AG04450 (cell line): ENCODE results near the gene WNT9B. TPM values are rescaled to one million over a fixed set of nuclear protein-coding genes. Genes with fewer than 3 reads are reported as not detected.

Experiments used
- CTCF ChIA-PET: fragments of 300-600, 350-600 bp; formaldehyde crosslinking; extraction: SDS; loops from one replicate; lab custom pipeline; 2022; ENCODE audit warnings: antibody characterized with exemption, inconsistent platforms; lab: Charles Lee
- POLR2A ChIA-PET: fragments of 350-600 bp; formaldehyde crosslinking; extraction: SDS; loops from one replicate; lab custom pipeline; 2021; ENCODE audit warnings: antibody characterized with exemption, inconsistent platforms; lab: Yijun Ruan, JAX
- DNase-seq: peaks from one replicate; pipeline ENCODE4 v3.0.0-alpha.2; 2011; ENCODE audit warnings: low read depth, low spot score
- H3K27ac ChIP-seq: one replicate; pipeline ENCODE4 v1.5.1; 2012; ENCODE audit warnings: low read depth, low read length, control low read depth
- H3K27me3 ChIP-seq: one replicate; pipeline ENCODE4 v1.6.0; 2012; ENCODE audit warnings: low read length; ENCODE audit not compliant: control insufficient read depth, insufficient read depth
- H3K4me3 ChIP-seq: 2 replicates; pipeline ENCODE4 v1.5.1; 2011; ENCODE audit warnings: mild to moderate bottlenecking, low read depth, low read length, control low read depth
- H3K9me3 ChIP-seq: 2 replicates; pipeline ENCODE4 v1.5.1; 2012; ENCODE audit warnings: low read length; ENCODE audit not compliant: control insufficient read depth, insufficient read depth
- polyA plus RNA-seq: library from polyadenylated mRNA; depleted of rRNA; stranded (reverse); fragments of >200 nt; gene quantifications from 2 replicates; pipeline ENCODE4 v1.2.3, GENCODE V29; 2011
- TF ChIP-seq, protein P1 (sequence below): IDR thresholded peaks from 2 replicates; pipeline ENCODE4 v1.5.1; 2011; ENCODE audit warnings: low read depth, low read length, control low read depth, inconsistent platforms

Gene WNT9B
- polyA plus RNA-seq, 1 experiment: not detected

DNA sequence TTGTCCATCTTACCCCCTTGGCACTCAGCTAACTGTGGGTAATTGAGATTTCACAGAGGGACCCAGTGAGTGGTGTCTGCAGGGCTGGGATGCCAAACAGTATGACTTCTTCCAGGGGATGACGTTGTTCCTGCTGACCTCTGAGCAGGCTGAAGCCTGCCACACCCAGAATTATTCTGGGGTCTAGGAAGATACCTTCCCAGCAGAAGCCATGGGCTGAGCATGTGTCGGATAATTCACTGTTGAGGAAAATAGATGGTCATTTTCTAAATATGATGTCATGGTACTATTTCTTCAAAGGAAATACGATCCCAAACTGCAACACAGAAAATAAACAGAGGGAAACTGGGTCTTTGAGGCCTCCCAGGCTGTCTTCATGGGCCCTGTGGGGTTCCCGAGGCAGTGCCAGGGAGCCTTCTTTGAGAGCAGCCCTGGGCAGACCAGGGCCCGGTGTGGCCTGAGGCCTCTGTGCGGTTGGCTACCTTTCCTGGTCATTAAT is 17.4 kb downstream of the WNT9B start:
- H3K27me3 ChIP-seq: peaks cover 14% of the 10 kb centered on the region
- no peak for DNase-seq

GRCh38 chr17:46869296-46869695 is 17.9 kb downstream of the WNT9B start:
- DNase-seq: no peak
- no peak overlapping the region for H3K4me3 ChIP-seq
- TF ChIP-seq, protein P1, sequence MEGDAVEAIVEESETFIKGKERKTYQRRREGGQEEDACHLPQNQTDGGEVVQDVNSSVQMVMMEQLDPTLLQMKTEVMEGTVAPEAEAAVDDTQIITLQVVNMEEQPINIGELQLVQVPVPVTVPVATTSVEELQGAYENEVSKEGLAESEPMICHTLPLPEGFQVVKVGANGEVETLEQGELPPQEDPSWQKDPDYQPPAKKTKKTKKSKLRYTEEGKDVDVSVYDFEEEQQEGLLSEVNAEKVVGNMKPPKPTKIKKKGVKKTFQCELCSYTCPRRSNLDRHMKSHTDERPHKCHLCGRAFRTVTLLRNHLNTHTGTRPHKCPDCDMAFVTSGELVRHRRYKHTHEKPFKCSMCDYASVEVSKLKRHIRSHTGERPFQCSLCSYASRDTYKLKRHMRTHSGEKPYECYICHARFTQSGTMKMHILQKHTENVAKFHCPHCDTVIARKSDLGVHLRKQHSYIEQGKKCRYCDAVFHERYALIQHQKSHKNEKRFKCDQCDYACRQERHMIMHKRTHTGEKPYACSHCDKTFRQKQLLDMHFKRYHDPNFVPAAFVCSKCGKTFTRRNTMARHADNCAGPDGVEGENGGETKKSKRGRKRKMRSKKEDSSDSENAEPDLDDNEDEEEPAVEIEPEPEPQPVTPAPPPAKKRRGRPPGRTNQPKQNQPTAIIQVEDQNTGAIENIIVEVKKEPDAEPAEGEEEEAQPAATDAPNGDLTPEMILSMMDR: no peak
- POLR2A ChIA-PET: no interaction called here
- no peaks in the 10 kb centered on the region for H3K9me3 ChIP-seq
- no peak overlapping the region for H3K27ac ChIP-seq
- CTCF ChIA-PET: no interaction called here
- H3K27me3 ChIP-seq: peaks cover 14% of the 10 kb centered on the region

More for the DNA sequence above, 17.4 kb downstream of the WNT9B start:
- ChIA-PET POLR2A (no interaction called here), CTCF (no interaction called here)
- no peak overlapping the region for H3K27ac ChIP-seq
- no peak overlapping the region for H3K4me3 ChIP-seq
- TF ChIP-seq, protein P1: no peak
- H3K9me3 ChIP-seq: no peaks in the 10 kb centered on the region

DNA sequence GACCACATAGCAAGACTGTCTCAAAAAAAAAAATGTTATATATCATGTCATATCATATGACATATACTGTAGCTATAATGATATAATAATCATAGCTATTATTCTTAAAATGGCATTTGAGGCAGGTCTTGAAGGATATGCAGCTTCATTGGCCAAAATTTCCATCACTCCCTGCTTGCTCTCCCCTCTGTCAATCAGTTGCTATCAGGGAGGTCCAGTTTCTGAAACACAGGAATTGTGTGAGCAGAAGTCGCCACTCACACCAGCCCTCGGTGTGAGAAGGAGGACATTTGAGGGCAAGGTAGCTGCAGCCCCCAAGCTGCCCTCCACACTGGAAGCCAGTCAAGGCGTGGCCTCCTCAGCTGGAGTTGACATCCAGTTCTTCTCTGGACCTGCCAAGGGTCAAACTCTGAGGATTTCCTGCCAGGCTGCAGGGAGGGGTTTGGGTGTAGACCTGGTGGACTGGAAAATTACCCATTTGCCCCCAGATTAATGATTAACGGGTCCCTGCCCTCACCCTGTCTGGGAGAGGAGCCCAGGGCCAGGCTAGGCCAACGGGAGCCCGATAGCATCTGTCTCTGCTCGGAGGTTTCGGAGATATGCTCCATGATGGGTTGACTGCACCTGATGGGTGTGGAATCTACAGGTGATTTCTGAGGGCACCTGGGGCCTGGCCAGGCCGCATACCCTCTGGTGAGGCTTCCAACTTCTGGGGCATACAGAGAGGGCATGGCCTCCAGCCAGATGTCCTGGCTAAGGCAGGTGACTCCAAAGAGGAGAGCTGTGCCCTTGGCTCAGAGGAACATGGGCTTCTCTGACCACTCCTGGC is 18.8 kb downstream of the WNT9B start:
- Histone ChIP-seq H3K4me3 (no peak overlapping the region), H3K9me3 (no peaks in the 10 kb centered on the region), H3K27me3 (peaks cover 10% of the 10 kb centered on the region), H3K27ac (no peak overlapping the region)
- TF ChIP-seq, protein P1: no peak
- DNase-seq: no peak
- ChIA-PET CTCF (no interaction called here), POLR2A (no interaction called here)

GRCh38 chr17:46872421-46872820 is 21.0 kb downstream of the WNT9B start:
- Histone ChIP-seq H3K9me3 (no peaks in the 10 kb centered on the region), H3K27me3 (peaks cover 8% of the 10 kb centered on the region), H3K27ac (no peak overlapping the region), H3K4me3 (no peak overlapping the region)
- POLR2A ChIA-PET: interaction anchor here (0.7 kb wide), 1 partner anchor 69 kb away, joined by 3 read pairs; no protein-coding TSS in a partner anchor
- TF ChIP-seq, protein P1: no peak
- CTCF ChIA-PET: no interaction called here
- DNase-seq: no peak

- H3K27ac ChIP-seq: no peak overlapping the region
- POLR2A ChIA-PET: no interaction called here
- CTCF ChIA-PET: no interaction called here
- no peak overlapping the region for H3K4me3 ChIP-seq
- no peak for DNase-seq
- TF ChIP-seq, protein P1: no peak
- H3K27me3 ChIP-seq: peaks cover 16% of the 10 kb centered on the region
- H3K9me3 ChIP-seq: no peaks in the 10 kb centered on the region
These were observed 22.7 kb downstream of the WNT9B start for GRCh38 chr17:46873941-46874645.
